Type B pancreatic cell (in vitro differentiated cells): ENCODE data around the gene KRT71. TPM values are rescaled to one million over a fixed set of nuclear protein-coding genes. Genes with fewer than 3 reads are reported as not detected.

Experiments used
- DNase-seq: peaks from one replicate; pipeline ENCODE4 v3.0.0; 2021; ENCODE audit warnings: mixed read lengths; ENCODE audit not compliant: unreplicated experiment; ENCODE audit errors: extremely low spot score
- H3K27ac Mint-ChIP-seq: 2 replicates; pipeline ENCODE4 v1.8.0; 2021; ENCODE audit warnings: mild to moderate bottlenecking, mixed read lengths
- H3K27me3 Mint-ChIP-seq: 2 replicates; pipeline ENCODE4 v1.8.0; 2021; ENCODE audit warnings: mixed read lengths
- H3K36me3 Mint-ChIP-seq: 2 replicates; pipeline ENCODE4 v1.8.0; 2021; ENCODE audit warnings: mixed read lengths
- H3K4me1 Mint-ChIP-seq: one replicate; pipeline ENCODE4 v1.8.0; 2021; ENCODE audit warnings: mixed read lengths; ENCODE audit not compliant: unreplicated experiment
- H3K4me3 Mint-ChIP-seq: 2 replicates; pipeline ENCODE4 v1.8.0; 2021; ENCODE audit warnings: mild to moderate bottlenecking, mixed read lengths
- H3K9me3 Mint-ChIP-seq: 2 replicates; pipeline ENCODE4 v1.8.0; 2021; ENCODE audit warnings: mixed read lengths
- CTCF ChIP-seq: fragments of 200-600 bp; sonication (generic); conservative IDR thresholded peaks from 2 replicates; pipeline ENCODE4 v1.5.0; 2021; ENCODE audit warnings: antibody characterized with exemption, mild to moderate bottlenecking
- long read RNA-seq: library from polyadenylated mRNA; unstranded; transcript quantifications from one replicate; pipeline ENCODE4 v2.0.0, GENCODE V29; 2020
- total RNA-seq: library from RNA; stranded (reverse); gene quantifications from 2 replicates; pipeline ENCODE4 v1.2.1, GENCODE V29; 2021; ENCODE audit warnings: low replicate concordance

The KRT71 gene
- 0.50 TPM in 1 of 2 replicates, not detected in the other for total RNA-seq
- long read RNA-seq, partial matches to known transcripts = 0 of 1 reads
- long read RNA-seq, other reads (novel, unspliced or antisense) = 1 of 1 reads

- no peak for TF ChIP-seq CTCF
- no peak within 1 kb of the TSS for H3K27ac Mint-ChIP-seq
- no peak within 1 kb of the TSS for H3K4me3 Mint-ChIP-seq
- H3K36me3 Mint-ChIP-seq = no peaks in the 10 kb centered on the region
- peaks cover 38% of the 10 kb centered on the region for H3K27me3 Mint-ChIP-seq
- DNase-seq = no peak
- no peaks in the 10 kb centered on the region for H3K9me3 Mint-ChIP-seq
- H3K4me1 Mint-ChIP-seq = no peaks in the 10 kb centered on the region
These were observed at the start of gene KRT71 for GRCh38 chr12:52552681-52553195. TSS of gene KRT71 (minus strand) at chr12:52553145. CDS start at chr12:52553077, 68 bp downstream.

- DNase-seq = no peak
- no peaks in the 10 kb centered on the region for H3K36me3 Mint-ChIP-seq
- no peak for TF ChIP-seq CTCF
- no peak overlapping the region for H3K27ac Mint-ChIP-seq
- H3K9me3 Mint-ChIP-seq = no peaks in the 10 kb centered on the region
- peaks cover 45% of the 10 kb centered on the region for H3K27me3 Mint-ChIP-seq
- no peaks in the 10 kb centered on the region for H3K4me1 Mint-ChIP-seq
- no peak overlapping the region for H3K4me3 Mint-ChIP-seq
These were observed 49.6 kb upstream of the KRT71 start for GRCh38 chr12:52602552-52602951.

DNA sequence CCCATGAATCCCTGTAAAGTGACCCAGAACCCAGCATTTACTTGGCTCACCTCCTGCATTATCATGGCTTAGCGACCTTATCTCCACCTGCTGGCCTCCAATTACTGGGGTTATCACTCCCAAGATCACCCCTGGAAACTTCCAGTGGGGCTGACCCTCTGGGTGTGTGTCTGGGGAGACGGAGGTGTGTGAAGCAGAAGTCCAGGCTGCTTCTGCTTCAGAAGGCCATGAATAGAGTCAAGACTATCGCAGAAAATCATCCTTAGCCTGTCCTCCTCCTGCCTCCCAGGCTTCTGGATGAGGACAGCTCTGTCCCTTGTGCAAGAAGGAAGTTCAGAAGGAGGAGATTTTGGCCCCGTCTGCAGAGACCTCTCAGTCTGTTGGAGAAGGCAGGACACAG is 48.7 kb upstream of the KRT71 start:
- TF ChIP-seq CTCF = no peak
- no peaks in the 10 kb centered on the region for H3K36me3 Mint-ChIP-seq
- no peak for DNase-seq
- H3K9me3 Mint-ChIP-seq = no peaks in the 10 kb centered on the region
- no peak overlapping the region for H3K4me3 Mint-ChIP-seq
- H3K27me3 Mint-ChIP-seq = peaks cover 42% of the 10 kb centered on the region
- no peak overlapping the region for H3K27ac Mint-ChIP-seq
- no peaks in the 10 kb centered on the region for H3K4me1 Mint-ChIP-seq

- Mint-ChIP-seq H3K27ac (no peak within 1 kb of the TSS), H3K27me3 (peaks cover 41% of the 10 kb centered on the region), H3K4me3 (no peak within 1 kb of the TSS), H3K9me3 (no peaks in the 10 kb centered on the region), H3K36me3 (no peaks in the 10 kb centered on the region), H3K4me1 (no peaks in the 10 kb centered on the region)
- no peak for DNase-seq
- TF ChIP-seq CTCF = no peak
These were observed 48.1 kb upstream of the KRT71 start, which contains the start of gene KRT72 for GRCh38 chr12:52600941-52601481. TSS of gene KRT72 (minus strand) at chr12:52601463. CDS start at chr12:52601452, 11 bp downstream.

DNA sequence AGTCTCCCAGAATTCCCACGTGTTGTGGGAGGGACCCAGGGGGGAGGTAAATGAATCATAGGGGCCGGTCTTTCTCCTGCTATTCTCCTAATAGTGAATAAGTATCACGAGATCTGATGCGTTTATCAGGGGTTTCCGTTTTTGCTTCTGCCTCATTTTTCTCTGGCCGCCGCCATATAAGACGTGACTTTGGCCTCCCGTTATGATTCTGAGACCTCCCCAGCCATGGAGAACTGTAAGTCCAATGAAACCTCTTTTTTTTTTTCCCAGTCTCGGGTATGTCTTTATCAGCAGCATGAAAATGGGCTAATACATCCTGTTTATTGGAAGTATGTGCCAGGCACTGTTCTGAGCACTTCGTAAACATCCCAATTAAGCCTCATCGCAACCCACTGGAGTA is 47.5 kb upstream of the KRT71 start:
- no peak overlapping the region for H3K4me3 Mint-ChIP-seq
- H3K36me3 Mint-ChIP-seq = no peaks in the 10 kb centered on the region
- peaks cover 36% of the 10 kb centered on the region for H3K27me3 Mint-ChIP-seq
- no peak overlapping the region for H3K27ac Mint-ChIP-seq
- DNase-seq = no peak
- no peaks in the 10 kb centered on the region for H3K9me3 Mint-ChIP-seq
- no peaks in the 10 kb centered on the region for H3K4me1 Mint-ChIP-seq
- TF ChIP-seq CTCF = no peak
